GM12878 (cell line): ENCODE results near the gene TMEM121B. TPM values are rescaled to one million over a fixed set of nuclear protein-coding genes. Genes with fewer than 3 reads are reported as not detected.

ENCODE experiments used
- ATAC-seq: fragments of 200-7000 bp; cut with Tn5 transposase; 3 replicates; pipeline ENCODE4 v1.9.1; 2020; ENCODE audit warnings: mild to moderate bottlenecking, moderate library complexity
- BruUV-seq: library from RNA; stranded (reverse); fragments of 400-500 nt; replicated peaks from 2 replicates; lab custom pipeline; 2021; lab: Mats Ljungman, UMichigan
- CTCF ChIA-PET: fragments of 300-600 bp; sonication (Branson Sonifier 250); formaldehyde crosslinking; extraction: SDS; loops from one replicate; lab custom pipeline; 2021; ENCODE audit warnings: inconsistent platforms; lab: Yijun Ruan, JAX
- POLR2A ChIA-PET: fragments of 350-600 bp; formaldehyde crosslinking; extraction: SDS; loops from one replicate; lab custom pipeline; 2021; ENCODE audit warnings: inconsistent platforms; lab: Charles Lee
- RAD21 ChIA-PET: fragments of 300-600 bp; sonication (Branson Sonifier 250); formaldehyde crosslinking; loops from one replicate; lab custom pipeline; 2023; ENCODE audit warnings: antibody characterized with exemption; ENCODE audit not compliant: unreplicated experiment; lab: Charles Lee
- SMC1A ChIA-PET: fragments of 300-600 bp; sonication (Branson Sonifier 250); formaldehyde crosslinking; loops from one replicate; lab custom pipeline; 2023; ENCODE audit not compliant: unreplicated experiment, uncharacterized antibody; lab: Charles Lee
- DNase-seq: peaks from one replicate; pipeline ENCODE4 v3.0.0-alpha.2; 2011; ENCODE audit warnings: low read depth, low spot score
- FAIRE-seq: peaks from 3 replicates; lab custom pipeline; 2011; peaks lifted over from hg19 to GRCh38; lab: Jason Lieb, UNC
- H2AFZ ChIP-seq: 2 replicates; pipeline ENCODE4 v1.6.0; 2011; ENCODE audit warnings: low read depth, low read length, control low read depth; ENCODE audit not compliant: control insufficient read depth
- H3K27ac ChIP-seq: 2 replicates; pipeline ENCODE4 v1.5.1; 2011; ENCODE audit warnings: control low read depth; ENCODE audit not compliant: control insufficient read depth, insufficient read depth
- H3K27me3 ChIP-seq, 2 experiments: replicated peaks in 1 of 2; 2 replicates each; pipeline versions ENCODE4 v1.6.0 to v1.6.1; 2011; ENCODE audit warnings: low read length in 1 of 2; ENCODE audit not compliant: control insufficient read depth in 2 of 2, insufficient read depth in 2 of 2
- H3K36me3 ChIP-seq, 2 experiments: 2 replicates each; pipeline ENCODE4 v1.5.1; 2011; ENCODE audit warnings: low read length in 1 of 2; ENCODE audit not compliant: control insufficient read depth in 2 of 2, insufficient read depth in 2 of 2
- H3K4me1 ChIP-seq: 2 replicates; pipeline ENCODE4 v1.6.1; 2011; ENCODE audit warnings: mild to moderate bottlenecking, low read length, moderate library complexity, mixed read lengths; ENCODE audit not compliant: control insufficient read depth, insufficient read depth
- H3K4me2 ChIP-seq: 2 replicates; pipeline ENCODE4 v1.6.0; 2011; ENCODE audit warnings: control low read depth; ENCODE audit not compliant: control insufficient read depth, insufficient read depth
- H3K4me3 ChIP-seq: fragments of 200-600 bp; sonication (generic); 2 replicates; pipeline ENCODE4 v1.5.1; 2016
- H3K79me2 ChIP-seq: 2 replicates; pipeline ENCODE4 v1.6.0; 2011; ENCODE audit warnings: low read length; ENCODE audit not compliant: control insufficient read depth, insufficient read depth
- H3K9ac ChIP-seq: 2 replicates; pipeline ENCODE4 v1.8.0; 2011; ENCODE audit warnings: low read length, control low read depth, mixed read lengths; ENCODE audit not compliant: control insufficient read depth, insufficient read depth
- H3K9me3 ChIP-seq: replicated peaks from 3 replicates; pipeline ENCODE4 v1.5.1; 2011; ENCODE audit warnings: mild to moderate bottlenecking, low read length; ENCODE audit not compliant: control insufficient read depth, insufficient read depth
- H4K20me1 ChIP-seq: 2 replicates; pipeline ENCODE4 v1.6.0; 2011; ENCODE audit not compliant: control insufficient read depth, insufficient read depth
- CBFB ChIP-seq: IDR thresholded peaks from 2 replicates; pipeline ENCODE4 v1.6.1; 2016; ENCODE audit warnings: antibody characterized with exemption, low read depth
- CHD1 ChIP-seq: IDR thresholded peaks from 2 replicates; pipeline ENCODE4 v1.6.1; 2012; ENCODE audit warnings: low read depth, low read length, improper control_type of control experiment
- RAD51 ChIP-seq: fragments of 450-650 bp; IDR thresholded peaks from 2 replicates; pipeline ENCODE4 v1.6.1; 2016; ENCODE audit warnings: moderate library complexity, mild to moderate bottlenecking, inconsistent platforms
- SIN3A ChIP-seq: IDR thresholded peaks from 2 replicates; pipeline ENCODE4 v1.6.1; 2012; ENCODE audit warnings: low read depth, low read length, improper control_type of control experiment
- TCF7 ChIP-seq: IDR thresholded peaks from 2 replicates; pipeline ENCODE4 v1.6.1; 2014; ENCODE audit warnings: antibody characterized with exemption, borderline replicate concordance
- ZBTB11 ChIP-seq: fragments of 450-650 bp; formaldehyde crosslinking; IDR thresholded peaks from 2 replicates; pipeline ENCODE4 v1.5.0; 2022; ENCODE audit warnings: mild to moderate bottlenecking, missing genetic modification characterization
- WGBS: methylation state at CpG from one replicate; pipeline ENCODE4 v1.1.6; 2016; ENCODE audit warnings: low lambda C conversion rate; ENCODE audit not compliant: insufficient replicate concordance, insufficient coverage; ENCODE audit errors: missing lambda C conversion rate; 5-methylcytosine and 5-hydroxymethylcytosine counted together
- in situ Hi-C: fragments of 300-500 bp; cut with MboI; formaldehyde crosslinking; loops from 9 replicates; pipeline ENCODE4 v1.14.3; 2018; ENCODE audit warnings: mixed read lengths
- intact Hi-C: fragments of 100-400 bp; cut with micrococcal nuclease; formaldehyde crosslinking; loops from one replicate; pipeline ENCODE4 v1.14.2; 2022; ENCODE audit not compliant: unreplicated experiment
- polyA plus RNA-seq, 11 experiments: library from polyadenylated mRNA; depleted of rRNA in 4 of 11; unstranded in 6 of 11; stranded (reverse) in 5 of 11; fragments of >200 nt; fragmentation: Nextera tagmentation in 4 of 11; fragmentation: Illumina TruSeq in 1 of 11; extraction: Ambion mirVana in 4 of 11; extraction: Trizol in 1 of 11; gene quantifications; 1 replicate in 1 of 11; 2 replicates in 10 of 11; pipeline versions ENCODE4 v1.2.1 to v1.2.3, GENCODE V29; 2011 to 2016; ENCODE audit warnings: inconsistent platforms in 2 of 11, missing spikeins in 2 of 11, low read depth in 1 of 11
- total RNA-seq, 4 experiments: library from RNA; depleted of rRNA in 3 of 4; stranded (reverse); fragments of >200 nt in 3 of 4; fragmentation: Illumina TruSeq in 1 of 4; extraction: Trizol in 1 of 4; gene quantifications; 2 replicates each; pipeline versions ENCODE4 v1.2.1 to v1.2.3, GENCODE V29; 2013 to 2021

Gene TMEM121B
- total and polyA plus RNA-seq, 10 of the 15 experiments (the other 5 are each of a cell fraction or from before 2014, with no cell fraction given) = 0.02 to 0.10 (median 0.06) TPM; not detected in 5

DNA sequence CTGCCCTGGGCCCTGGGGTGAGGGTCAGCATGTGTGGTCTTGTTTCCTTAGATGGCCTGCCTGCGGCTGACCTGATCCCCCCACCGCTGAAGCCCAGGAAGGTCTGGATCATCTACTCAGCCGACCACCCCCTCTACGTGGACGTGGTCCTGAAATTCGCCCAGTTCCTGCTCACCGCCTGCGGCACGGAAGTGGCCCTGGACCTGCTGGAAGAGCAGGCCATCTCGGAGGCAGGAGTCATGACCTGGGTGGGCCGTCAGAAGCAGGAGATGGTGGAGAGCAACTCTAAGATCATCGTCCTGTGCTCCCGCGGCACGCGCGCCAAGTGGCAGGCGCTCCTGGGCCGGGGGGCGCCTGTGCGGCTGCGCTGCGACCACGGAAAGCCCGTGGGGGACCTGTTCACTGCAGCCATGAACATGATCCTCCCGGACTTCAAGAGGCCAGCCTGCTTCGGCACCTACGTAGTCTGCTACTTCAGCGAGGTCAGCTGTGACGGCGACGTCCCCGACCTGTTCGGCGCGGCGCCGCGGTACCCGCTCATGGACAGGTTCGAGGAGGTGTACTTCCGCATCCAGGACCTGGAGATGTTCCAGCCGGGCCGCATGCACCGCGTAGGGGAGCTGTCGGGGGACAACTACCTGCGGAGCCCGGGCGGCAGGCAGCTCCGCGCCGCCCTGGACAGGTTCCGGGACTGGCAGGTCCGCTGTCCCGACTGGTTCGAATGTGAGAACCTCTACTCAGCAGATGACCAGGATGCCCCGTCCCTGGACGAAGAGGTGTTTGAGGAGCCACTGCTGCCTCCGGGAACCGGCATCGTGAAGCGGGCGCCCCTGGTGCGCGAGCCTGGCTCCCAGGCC lies 12.7 kb downstream of the TMEM121B start (continued):
- TF ChIP-seq CHD1 (no peak), CBFB (no peak)
- TF ChIP-seq, all 136 proteins: peak for 0

DNA sequence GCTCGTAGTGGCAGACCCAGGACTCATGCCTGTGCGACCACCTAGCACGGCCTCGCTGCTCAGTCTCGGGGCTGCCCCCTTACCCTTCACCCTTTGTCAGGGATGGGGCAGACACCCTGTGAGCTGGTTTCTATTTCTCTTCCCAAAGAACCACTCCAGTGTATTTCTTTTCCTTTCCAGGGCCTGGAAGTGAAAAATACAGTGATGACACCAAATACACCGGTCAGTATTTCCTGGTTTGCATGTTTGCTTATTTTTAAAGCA lies 13.7 kb downstream of the TMEM121B start:
- TF ChIP-seq RAD51 (no peak), ZBTB11 (CRISPR knock-in tag) (no peak), TCF7 (no peak), SIN3A (no peak)
- WGBS = 97% methylated on average over 6 of the region's 6 CpGs
- H3K4me3 ChIP-seq = no peak overlapping the region
- H4K20me1 ChIP-seq = no peaks in the 10 kb centered on the region
- no peaks in the 10 kb centered on the region for H3K79me2 ChIP-seq
- in situ Hi-C loops = no loop called here
- ChIA-PET POLR2A (no interaction called here), CTCF (no interaction called here), RAD21 (no interaction called here), SMC1A (no interaction called here)
- no peaks in the 10 kb centered on the region for H3K9me3 ChIP-seq
- no peak for ATAC-seq
- peaks cover 11 to 21% of the 10 kb centered on the region in 2 experiments for H3K36me3 ChIP-seq
- H3K4me1 ChIP-seq = no peaks in the 10 kb centered on the region
- intact Hi-C loops = no loop called here
- no TSS peak for BruUV-seq
- H3K27me3 ChIP-seq = no peaks in the 10 kb centered on the region
- no peak overlapping the region for H3K4me2 ChIP-seq
- DNase-seq = no peak
- H3K9ac ChIP-seq = no peak overlapping the region
- no peak for FAIRE-seq
- H2AFZ ChIP-seq = no peak overlapping the region
- no peak overlapping the region for H3K27ac ChIP-seq
